Gastrocnemius medialis (tissue), 4 donors: ENCODE results near the gene IRF5.
"Not testable (repeated sequence)": the region's sequence is repeated elsewhere in the genome, so short reads cannot be mapped to it uniquely, and the experiment has no call there.

Experiments
- POLR2A ChIP-seq, 2 donors: fragments of 450-650 bp; IDR thresholded peaks; one replicate each; pipeline ENCODE4 v1.6.1; 2017; ENCODE audit warnings: antibody characterized with exemption in 2 of 2, mild to moderate bottlenecking in 2 of 2, moderate library complexity in 2 of 2
- TF ChIP-seq, protein P1 (sequence below), 5 experiments: fragments of 450-650 bp in 3 of 5; fragments of 200-600 bp in 2 of 5; sonication (generic) in 2 of 5; IDR thresholded peaks in 4 of 5; conservative IDR thresholded peaks in 1 of 5; 1 replicate in 4 of 5; 2 replicates in 1 of 5; pipeline ENCODE4 v1.5.1; 2016 to 2019; ENCODE audit warnings: antibody characterized with exemption in 5 of 5, mild to moderate bottlenecking in 3 of 5, moderate library complexity in 3 of 5

GRCh38 chr7:128943251-128943650 lies 5.5 kb downstream of the IRF5 start:
- TF ChIP-seq, protein P1, sequence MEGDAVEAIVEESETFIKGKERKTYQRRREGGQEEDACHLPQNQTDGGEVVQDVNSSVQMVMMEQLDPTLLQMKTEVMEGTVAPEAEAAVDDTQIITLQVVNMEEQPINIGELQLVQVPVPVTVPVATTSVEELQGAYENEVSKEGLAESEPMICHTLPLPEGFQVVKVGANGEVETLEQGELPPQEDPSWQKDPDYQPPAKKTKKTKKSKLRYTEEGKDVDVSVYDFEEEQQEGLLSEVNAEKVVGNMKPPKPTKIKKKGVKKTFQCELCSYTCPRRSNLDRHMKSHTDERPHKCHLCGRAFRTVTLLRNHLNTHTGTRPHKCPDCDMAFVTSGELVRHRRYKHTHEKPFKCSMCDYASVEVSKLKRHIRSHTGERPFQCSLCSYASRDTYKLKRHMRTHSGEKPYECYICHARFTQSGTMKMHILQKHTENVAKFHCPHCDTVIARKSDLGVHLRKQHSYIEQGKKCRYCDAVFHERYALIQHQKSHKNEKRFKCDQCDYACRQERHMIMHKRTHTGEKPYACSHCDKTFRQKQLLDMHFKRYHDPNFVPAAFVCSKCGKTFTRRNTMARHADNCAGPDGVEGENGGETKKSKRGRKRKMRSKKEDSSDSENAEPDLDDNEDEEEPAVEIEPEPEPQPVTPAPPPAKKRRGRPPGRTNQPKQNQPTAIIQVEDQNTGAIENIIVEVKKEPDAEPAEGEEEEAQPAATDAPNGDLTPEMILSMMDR (IDR thresholded peaks at IDR 0.05 in 4 of 5, conservative IDR thresholded peaks at IDR 0.05 in 1 of 5): not testable (repeated sequence)
- not testable (repeated sequence) for TF ChIP-seq POLR2A (IDR thresholded peaks at IDR 0.05)
